GM19397 (cell line): ENCODE results near the gene NCAM1.

Experiments
- ATAC-seq: cut with Tn5 transposase; IDR thresholded peaks from one replicate; pipeline ENCODE4 v1.9.1; 2021; ENCODE audit warnings: mild to moderate bottlenecking, moderate library complexity; ENCODE audit not compliant: unreplicated experiment

NCAM1 gene

DNA sequence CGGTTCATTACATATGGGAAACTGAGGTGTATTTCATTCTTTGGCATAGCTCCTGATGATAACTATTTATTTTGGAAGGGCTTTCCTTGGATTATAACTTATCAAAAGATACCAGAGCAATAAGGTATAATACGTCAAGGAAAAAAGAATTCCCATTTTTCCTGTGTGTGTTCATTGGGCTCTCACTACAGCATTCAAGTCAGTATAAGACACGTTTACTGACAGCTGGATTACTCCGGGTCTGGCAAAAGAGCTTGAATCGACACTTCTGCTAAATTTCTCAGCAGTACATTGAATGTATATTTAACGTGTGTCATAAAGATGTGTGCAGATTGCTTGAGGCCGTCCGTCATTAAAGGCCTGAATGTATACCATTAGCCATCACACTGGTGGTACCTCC lies 163.4 kb downstream of the NCAM1 start:
- no peak for ATAC-seq

DNA sequence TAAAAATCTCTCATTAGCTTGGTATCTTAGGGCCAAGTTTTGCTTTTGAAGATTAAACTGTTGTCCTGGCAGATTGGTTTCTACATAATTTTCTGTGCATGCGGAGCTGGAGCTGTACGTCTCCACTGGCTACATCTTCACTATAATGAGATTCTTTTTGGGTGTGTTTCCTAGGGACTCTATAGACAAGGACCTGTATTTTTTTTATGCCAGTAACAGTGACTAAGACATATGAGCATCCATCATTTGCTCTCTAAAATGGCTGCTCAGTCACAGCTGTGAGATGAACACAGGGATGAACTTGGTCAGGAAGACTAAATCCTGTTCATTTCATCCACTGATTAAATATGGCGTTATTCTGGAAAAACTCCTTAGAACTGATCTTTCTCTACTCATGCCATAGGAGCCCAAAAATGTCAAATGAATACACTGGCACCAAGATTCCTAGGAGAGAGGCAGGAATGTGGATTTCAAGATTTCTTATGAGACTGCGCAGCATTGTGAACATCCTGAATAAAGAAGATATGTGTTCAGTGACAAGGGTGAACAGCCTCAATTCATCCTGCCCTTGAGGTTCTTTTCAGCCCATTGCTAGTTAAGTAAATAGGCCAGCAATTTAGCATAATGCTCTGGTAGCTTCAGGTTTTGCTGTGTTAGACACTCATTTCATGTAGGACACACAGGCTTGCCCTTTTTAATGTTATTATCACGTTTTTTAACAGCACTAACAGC lies 168.2 kb downstream of the NCAM1 start:
- no peak for ATAC-seq

DNA sequence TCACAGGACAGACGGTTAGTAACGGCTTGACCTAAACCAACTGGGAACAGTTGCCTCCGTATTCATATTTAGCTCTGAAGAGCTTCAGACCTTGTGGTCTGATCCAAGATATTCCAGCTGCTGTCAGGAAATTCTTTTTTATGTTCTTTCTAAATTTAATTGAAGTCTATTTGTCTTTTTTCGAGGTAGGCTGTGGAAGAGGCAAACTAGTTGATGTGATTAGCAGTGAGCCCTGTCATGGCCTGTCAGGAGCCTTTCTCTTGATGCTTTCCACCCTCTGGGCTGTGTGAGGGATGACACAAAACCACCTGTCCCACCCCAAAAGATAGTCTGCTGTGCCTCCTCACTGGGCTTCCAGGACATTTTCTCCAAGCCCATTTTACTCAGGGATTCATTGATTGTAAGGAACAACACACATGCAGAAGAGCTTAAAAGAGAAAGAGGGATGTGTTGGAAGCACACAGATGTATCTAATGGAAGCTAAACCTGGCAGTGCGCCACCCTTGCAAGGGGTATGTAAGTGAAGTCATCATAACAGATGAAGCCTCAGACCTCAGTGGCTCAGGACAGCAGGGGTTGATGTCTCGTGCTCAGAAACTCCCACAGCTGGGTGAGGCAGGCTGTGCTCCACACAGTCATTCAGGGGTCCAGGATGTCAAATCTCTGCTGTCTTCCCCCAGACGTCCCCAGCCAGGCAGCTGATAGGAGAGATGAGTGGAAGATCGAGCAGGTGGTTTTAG lies 170.0 kb downstream of the NCAM1 start:
- no peak for ATAC-seq

DNA sequence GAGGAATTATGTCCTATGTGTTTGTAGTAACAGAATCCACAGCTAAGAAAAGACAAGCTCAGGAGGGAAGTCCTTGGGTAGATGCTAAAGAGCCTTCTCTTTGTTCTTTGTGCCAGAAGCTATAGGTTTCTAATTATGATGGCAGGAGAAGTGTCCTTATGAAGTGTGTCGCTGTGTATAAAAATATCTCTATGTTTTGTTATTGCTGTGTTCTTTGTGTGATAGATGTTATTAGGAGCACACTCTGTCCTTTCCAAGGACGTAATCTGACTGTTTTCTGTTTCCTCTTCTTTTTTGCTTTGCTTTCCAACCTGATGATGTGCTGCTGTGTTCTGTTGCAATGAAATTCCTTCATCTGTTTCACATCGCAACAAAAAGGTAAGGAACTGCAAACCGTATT lies 171.9 kb downstream of the NCAM1 start:
- no peak for ATAC-seq

DNA sequence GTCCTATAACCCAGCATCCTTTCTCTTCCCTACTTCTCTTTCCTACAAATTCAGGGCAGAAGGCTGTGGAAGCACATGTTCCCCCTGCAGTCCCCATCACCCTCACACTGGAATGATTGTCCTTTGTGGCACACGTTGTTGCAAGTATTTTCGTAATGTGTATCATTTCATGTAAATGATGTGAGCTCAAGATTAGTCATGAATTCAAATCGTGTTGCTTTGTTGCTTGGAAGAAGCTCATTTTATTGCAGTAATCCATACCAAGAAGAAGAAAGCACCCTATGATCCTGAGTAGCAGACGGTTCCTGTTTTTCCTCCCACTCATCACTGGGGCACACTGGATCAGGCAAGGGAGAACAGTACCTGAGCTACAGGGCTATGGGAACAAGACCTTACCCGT lies 173.4 kb downstream of the NCAM1 start:
- no peak for ATAC-seq

DNA sequence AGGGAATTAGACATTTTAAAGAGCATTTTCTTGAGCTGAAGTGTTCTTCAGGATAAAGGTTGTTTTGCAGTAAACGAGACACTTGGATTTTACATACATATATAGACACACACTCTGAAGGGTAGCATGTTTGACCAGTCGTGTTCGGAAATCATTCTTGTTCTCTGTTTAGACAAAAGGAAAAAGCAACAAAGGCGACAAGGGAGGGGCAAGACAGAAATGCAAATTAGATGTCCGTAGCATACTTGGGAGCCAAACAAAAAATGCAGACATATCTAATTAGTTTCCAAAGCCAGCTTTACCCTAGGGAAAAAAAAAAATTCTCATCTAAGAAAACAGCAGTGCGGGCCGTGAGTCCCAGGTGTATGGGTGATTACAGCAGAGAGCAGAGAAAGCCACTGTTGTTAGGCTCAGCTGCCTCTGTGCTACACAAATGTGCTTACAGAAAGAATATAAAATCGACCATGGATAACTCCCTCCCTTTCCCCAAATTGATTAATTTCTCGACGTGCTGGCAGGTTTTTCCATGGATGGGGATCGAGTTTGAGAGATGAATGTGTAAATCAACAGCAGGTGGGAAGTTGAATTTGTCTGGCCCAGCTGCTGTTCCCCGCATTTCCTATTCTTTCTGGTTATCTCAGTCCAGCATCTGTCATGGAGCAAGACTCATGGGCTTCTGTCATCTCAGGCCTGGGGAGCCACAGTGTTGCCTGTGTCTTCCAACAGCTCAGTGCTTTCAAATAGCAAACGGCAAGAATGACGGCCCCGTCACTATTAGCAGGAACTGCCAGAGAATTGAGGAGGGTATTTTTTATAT lies 176.7 kb downstream of the NCAM1 start:
- no peak for ATAC-seq

DNA sequence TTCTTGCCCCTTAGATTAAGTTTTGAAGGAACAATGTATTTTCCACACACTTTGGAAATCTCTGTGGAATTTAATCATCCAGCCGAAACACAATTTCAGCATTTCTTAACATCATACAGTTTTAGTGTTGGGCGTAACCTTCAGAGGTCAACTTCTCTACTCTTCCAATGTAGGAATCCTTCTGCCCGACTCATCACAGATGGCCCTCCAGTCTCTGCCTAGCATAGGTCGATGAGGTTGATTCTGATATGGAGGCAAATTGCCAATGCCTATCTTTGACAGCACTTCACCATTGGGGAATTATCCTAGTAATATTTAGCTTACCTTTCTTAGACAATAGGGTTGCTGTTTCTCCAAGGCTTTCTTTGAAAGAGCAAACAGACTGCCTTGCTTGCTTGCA lies 177.5 kb downstream of the NCAM1 start:
- no peak for ATAC-seq

DNA sequence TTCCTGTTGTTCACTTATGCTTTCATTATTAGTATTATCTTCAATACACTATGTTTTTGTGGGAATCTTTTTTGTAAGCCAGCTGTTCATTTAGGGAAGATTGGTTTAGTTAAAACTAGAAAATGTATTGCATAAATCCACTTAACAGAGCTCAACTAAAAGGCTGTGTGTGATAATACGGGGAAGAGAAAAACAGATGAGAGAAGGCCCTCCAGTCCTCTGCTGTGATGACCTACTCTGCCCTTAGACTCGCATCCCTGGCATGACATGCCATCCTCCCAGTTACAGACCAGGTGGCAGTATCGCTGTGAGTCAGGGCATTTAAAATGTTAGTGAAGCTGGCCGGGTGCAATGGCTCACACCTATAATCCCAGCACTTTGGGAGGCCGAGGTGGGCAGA lies 179.8 kb downstream of the NCAM1 start:
- no peak for ATAC-seq

DNA sequence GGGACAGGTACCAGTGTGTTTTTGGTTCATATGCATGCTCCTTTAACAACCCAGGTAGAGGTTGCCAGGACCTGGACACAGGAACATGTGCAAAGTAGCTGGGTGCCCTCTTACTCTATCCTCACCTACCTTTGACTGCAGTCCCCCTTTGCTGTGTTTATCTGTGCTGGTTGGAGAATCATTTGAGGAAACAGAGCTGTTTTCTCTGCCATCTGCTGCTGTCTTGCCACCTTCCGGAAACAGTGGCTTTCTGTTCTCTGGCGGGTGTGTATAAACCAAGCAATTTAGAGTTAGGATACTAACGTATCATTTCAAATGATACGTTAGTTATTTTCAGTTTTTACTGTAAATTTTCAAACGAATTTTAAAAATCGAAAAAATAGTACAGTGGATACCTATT lies 181.3 kb downstream of the NCAM1 start:
- no peak for ATAC-seq

DNA sequence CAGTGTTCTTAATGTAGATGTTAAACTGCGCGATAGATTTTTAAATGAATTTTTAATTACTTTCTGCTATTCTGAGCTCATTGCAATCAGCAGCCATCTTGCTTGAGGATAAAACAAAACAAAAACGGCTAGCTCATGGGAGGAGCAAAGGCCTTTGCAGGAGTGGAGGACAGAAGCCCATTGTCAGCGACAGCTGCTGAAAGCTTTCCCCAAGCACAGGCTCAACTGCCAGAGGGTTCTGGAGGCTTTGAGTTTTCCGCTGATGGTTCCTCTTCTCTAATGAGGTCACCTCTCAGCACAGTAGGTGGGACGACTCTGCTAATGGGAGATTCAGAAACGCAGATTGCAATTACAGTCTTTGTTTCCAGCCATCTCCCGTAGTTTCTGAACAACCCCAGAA lies 186.0 kb downstream of the NCAM1 start:
- no peak for ATAC-seq

DNA sequence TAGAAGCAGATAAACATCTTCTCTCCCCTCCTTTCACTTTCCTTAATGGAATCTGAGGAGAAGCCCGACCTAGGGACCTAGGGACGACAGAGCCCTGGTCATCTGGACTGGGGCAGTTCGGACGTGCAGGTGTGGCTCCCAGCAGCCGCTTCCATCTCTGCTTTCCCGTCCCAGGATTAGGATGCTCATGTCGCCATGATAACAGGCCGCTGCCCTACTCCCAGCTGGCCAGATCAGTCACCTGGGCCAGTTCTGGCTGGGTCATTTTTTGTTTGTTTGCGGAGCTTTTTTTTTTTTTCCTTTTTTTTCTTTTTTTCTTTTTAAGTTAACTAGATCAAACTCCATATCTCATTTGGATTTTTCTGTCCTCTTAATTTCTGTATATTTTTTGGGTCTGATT lies 186.9 kb downstream of the NCAM1 start:
- no peak for ATAC-seq

DNA sequence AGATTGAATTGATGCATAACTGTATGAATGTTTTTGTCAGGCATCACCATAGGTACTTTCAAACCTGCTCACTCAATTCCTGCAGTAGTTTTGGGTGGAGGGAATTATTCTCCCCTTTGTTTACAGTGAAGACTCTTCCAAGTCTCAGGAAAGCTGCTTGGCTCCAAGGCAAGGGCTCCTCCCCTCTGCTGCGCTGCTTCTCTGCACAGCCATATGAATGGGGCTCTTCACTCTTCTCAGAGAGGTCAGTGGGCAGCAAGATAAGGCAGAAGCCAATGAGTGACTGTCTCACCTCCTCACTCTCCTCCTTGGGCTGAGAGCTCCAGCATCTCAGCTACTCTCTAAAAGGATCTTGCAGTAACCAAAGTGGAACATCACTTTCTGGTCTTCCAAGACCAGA lies 187.4 kb downstream of the NCAM1 start:
- no peak for ATAC-seq

DNA sequence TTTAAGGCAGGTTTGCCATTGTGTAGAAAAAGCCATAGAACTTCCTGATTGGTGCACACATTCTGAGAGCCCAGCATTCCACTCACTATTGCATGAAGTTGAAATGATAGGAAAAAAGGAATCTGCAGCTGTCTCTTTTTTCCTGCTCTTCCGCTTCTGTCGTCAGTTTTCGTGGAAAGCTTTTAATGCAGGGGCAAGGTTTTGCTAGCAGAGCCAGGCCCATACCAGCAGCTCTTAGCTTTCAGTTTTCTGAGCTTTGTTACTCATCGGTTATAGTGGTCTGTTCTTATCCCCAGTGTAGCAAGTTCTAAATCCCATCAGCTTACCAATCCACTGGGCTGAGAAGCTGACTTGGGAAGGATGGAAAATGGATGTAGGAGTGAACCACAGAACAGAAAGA lies 190.3 kb downstream of the NCAM1 start:
- no peak for ATAC-seq

DNA sequence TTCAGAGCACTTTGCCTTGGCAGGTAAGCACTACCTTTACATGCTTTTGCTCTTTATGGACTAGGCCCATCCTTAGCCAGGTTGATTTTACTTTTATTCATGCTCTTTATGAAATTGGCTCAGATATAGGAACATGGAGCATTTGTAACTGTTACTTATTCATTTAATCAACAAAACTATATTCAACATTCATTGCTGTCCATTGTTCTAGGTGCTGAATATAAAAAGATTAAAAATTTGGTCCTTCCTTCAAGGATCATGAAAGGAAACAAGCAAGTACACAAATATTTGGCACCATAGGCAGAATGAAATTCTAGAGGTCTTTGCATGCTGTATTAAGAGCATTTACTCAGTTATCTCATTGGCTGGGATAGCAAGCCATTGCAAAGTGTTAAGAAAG lies 191.3 kb downstream of the NCAM1 start:
- ATAC-seq: no peak

DNA sequence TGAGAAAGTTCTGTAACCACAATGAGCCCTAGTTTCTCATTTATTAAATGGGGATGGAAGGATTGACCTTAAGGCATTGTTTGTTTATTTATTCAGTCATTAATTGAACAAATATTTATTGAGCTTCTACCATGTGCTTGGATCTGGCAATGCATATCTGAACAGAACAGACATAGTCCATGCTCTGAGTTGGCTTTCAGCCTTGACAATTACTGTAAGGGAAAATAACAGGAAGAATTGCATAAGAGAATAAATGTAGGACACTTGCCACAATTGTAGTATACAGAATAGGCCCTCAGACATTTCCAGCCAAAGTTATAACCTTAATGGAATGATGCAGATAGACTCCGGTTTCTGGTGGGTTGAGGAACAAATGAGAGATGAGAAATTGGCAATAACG lies 192.6 kb downstream of the NCAM1 start:
- no peak for ATAC-seq

DNA sequence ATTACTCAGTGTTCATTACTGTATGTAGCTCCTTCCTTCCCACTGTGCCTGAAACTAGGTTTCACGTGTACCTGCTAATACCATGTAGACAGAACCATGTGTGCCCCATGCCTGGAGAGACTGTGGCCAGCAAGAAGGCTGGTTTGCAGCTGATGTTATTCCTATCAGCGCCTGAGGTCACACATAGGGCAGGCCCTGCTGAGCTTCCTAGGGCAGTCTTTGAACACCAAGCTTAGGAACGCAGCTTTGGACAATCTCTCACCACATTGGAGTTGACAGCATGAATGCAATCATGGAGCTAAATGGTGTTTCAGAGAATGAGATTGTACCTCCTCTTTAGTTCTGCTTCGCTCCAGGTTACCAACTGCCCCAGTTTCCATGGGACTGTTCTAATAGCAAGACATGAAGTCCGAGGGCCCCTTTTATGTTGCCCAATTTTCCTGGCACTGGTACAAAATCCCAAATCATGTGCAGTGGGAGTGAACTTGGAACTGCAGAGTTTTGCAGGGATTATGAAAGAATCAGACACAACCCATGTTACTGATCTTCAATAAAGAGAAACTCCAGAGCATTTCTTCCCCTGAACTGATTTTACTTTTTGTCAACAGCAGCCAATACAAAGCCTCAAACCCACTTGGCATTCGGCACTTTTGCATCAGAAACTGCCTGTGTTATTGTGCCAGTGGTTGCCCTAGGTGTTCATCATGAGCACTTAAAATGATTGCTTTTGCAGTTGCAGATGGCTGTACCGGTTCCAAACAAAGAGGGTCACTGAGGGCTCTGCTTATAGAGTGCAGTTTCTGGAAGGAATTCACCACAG lies 199.0 kb downstream of the NCAM1 start:
- no peak for ATAC-seq

DNA sequence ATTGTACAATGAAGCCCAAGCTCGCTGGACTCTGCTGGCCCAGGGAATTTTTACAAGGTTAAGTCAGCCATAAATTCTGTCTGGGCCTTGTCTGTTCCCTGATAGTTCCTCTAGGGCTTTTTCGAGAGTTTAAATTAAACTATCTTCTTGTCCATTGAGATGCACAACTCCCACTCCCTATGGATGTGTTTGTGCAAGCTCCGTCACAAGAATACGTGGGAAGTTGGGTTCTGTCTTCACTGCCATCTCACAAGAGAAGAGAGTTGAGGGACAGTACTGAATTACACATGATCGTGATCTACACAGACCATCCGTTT lies 199.5 kb downstream of the NCAM1 start:
- no peak for ATAC-seq

DNA sequence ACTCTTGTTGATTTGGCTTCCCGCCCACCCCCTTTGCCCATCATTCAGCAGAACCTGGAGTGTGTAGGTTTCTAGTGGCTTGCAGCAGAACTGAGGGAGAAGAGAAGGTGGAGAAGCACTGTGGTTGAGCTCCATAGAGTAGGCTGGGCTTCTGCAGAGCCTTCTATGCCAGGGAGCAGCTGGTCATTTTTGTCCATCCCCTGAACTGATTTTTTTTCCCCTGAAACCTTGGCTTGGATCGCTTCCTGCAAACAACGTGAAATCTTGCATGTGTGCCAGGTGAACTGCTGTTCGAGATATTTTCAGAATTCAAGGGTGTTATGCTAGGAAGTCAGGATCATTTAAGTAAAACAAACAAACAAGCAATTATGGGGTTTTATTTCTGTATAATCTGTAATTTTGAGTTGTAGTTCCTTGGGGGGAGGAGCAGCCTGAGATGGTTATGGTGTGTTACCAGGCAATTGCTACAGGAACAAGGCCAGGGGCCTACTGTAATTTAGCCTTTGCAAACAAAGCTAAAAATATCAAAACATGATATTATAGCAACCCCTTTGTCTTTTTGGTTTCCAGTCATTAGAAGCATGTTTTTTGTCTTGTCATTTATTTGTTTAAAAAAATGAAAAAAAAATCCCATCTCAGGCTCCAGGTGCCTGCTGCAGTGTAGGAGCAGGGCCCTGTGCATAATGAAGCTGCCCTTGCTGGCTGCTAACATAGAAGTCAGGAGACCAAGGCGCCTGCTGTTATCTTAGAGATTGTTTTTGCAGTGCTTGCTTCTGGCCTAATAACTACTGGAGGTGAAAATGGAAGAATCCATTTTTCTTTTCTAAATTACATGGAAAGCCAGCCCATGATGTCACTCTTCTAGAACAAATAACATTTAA lies 200.7 kb downstream of the NCAM1 start:
- ATAC-seq: no peak

DNA sequence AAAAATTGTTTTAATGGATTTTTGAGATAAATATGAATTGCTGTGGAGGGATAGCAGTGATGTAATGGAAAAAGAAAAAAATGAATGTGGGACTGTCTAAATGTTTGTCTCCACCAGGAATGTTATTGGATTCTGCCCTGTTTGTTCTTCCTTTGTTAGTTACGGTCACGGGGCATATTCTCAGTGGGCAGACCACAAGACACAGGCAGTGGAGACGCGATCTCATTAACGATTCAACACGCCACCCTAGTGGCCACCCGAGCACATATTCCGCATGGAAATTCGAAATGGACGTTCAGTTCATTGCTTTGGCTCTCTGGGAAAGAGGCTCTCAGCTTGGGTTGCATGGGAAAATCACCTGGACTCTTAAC lies 201.4 kb downstream of the NCAM1 start:
- ATAC-seq: no peak

DNA sequence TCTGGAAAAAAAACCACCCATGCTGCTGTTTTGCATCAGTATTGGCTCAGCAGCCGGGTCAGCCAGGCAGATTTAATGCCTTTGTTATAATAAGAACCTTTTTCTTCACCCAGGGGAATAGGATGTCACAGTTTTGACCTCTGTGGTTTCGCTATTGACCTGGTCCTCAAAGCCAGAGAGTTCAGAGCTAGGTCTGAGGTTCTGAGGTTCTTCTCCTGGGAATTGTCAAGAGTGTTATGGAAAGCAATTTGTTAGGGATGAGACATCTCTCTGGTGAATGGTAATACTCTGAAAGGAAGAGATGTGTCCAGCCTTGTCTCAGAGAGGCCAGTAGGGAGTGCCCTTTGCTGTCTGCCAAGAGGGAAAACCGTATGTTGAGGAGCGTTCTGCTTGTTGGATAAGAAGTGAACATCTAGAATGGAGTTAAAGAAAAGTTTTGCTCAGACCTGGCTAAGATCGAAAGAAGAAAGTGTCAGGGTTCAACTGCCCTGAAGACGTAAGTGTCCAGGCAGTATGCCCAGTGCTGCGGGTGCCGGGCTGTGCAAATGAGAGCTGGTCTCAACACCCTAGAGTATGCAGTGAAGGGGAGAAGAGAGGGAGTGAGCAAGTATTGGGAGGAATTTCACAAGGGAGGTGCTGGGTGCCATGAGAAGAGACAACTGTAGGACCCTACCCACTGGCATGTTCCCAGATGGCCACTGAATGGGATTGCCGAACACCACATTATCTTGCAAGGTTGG lies 202.2 kb downstream of the NCAM1 start:
- no peak for ATAC-seq
